Measurements from ENCODE around the gene CEP112. TPM values are rescaled to one million over a fixed set of nuclear protein-coding genes. Genes with fewer than 3 reads are reported as not detected.

Gene CEP112
- total RNA-seq, 1 donor from 2014 or later = 13.9 TPM

- no peak overlapping the region for H3K27ac ChIP-seq (ENCODE audit: low read depth, low read length)
- FAIRE-seq (no peak), DNase-seq (ENCODE audit: low read depth) (no peak)
- no peaks in the 10 kb centered on the region for H3K27me3 ChIP-seq (ENCODE audit: insufficient read depth, low read length)
- TF ChIP-seq, protein P1, sequence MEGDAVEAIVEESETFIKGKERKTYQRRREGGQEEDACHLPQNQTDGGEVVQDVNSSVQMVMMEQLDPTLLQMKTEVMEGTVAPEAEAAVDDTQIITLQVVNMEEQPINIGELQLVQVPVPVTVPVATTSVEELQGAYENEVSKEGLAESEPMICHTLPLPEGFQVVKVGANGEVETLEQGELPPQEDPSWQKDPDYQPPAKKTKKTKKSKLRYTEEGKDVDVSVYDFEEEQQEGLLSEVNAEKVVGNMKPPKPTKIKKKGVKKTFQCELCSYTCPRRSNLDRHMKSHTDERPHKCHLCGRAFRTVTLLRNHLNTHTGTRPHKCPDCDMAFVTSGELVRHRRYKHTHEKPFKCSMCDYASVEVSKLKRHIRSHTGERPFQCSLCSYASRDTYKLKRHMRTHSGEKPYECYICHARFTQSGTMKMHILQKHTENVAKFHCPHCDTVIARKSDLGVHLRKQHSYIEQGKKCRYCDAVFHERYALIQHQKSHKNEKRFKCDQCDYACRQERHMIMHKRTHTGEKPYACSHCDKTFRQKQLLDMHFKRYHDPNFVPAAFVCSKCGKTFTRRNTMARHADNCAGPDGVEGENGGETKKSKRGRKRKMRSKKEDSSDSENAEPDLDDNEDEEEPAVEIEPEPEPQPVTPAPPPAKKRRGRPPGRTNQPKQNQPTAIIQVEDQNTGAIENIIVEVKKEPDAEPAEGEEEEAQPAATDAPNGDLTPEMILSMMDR (IDR thresholded peaks at IDR 0.05; ENCODE audit: insufficient read depth, low read depth, low read length) = no peak
- no peak for TF ChIP-seq EZH2 (IDR thresholded peaks at IDR 0.05; ENCODE audit: insufficient read depth, low read length)
- no peaks in the 10 kb centered on the region for H3K36me3 ChIP-seq (ENCODE audit: insufficient read depth, low read length)
- no peaks in the 10 kb centered on the region for H3K79me2 ChIP-seq (ENCODE audit: insufficient read depth, low read length)
- H3K27me3 Mint-ChIP-seq (ENCODE audit: low read depth, unreplicated experiment) = no peaks in the 10 kb centered on the region
- no peaks in the 10 kb centered on the region for H4K20me1 ChIP-seq (ENCODE audit: insufficient read depth, low read length)
- H3K36me3 Mint-ChIP-seq (ENCODE audit: low read depth, unreplicated experiment) = no peaks in the 10 kb centered on the region
- H3K4me3 Mint-ChIP-seq (ENCODE audit: unreplicated experiment) = no peak overlapping the region
- H3K4me3 ChIP-seq (ENCODE audit: insufficient read depth, low read depth, low read length) = no peak overlapping the region
- H3K9ac ChIP-seq (ENCODE audit: low read length) = no peak overlapping the region
- H3K4me1 Mint-ChIP-seq (ENCODE audit: low read depth, unreplicated experiment) = no peaks in the 10 kb centered on the region
- no peaks in the 10 kb centered on the region for H3K4me1 ChIP-seq (ENCODE audit: insufficient read depth, low read length)
- no peak overlapping the region for H3K4me2 ChIP-seq (ENCODE audit: low read length)
- no peak overlapping the region for H3K27ac Mint-ChIP-seq (ENCODE audit: unreplicated experiment)
- no peaks in the 10 kb centered on the region for H3K9me3 Mint-ChIP-seq (ENCODE audit: unreplicated experiment)
- H3K9me3 ChIP-seq (ENCODE audit: insufficient read depth, low read depth, low read length) = no peaks in the 10 kb centered on the region
- H2AFZ ChIP-seq (ENCODE audit: low read depth, low read length) = no peak overlapping the region
Measured at GRCh38 chr17:65759532-65759931, 432.4 kb downstream of the CEP112 start.

GRCh38 chr17:65756760-65757159, 435.2 kb downstream of the CEP112 start:
- no peaks in the 10 kb centered on the region for H3K4me1 ChIP-seq (ENCODE audit: insufficient read depth, low read length)
- no peaks in the 10 kb centered on the region for H3K27me3 Mint-ChIP-seq (ENCODE audit: low read depth, unreplicated experiment)
- H2AFZ ChIP-seq (ENCODE audit: low read depth, low read length) = no peak overlapping the region
- no peaks in the 10 kb centered on the region for H3K36me3 Mint-ChIP-seq (ENCODE audit: low read depth, unreplicated experiment)
- H3K79me2 ChIP-seq (ENCODE audit: insufficient read depth, low read length) = no peaks in the 10 kb centered on the region
- H3K4me3 Mint-ChIP-seq (ENCODE audit: unreplicated experiment) = no peak overlapping the region
- H3K27me3 ChIP-seq (ENCODE audit: insufficient read depth, low read length) = no peaks in the 10 kb centered on the region
- H3K9me3 ChIP-seq (ENCODE audit: insufficient read depth, low read depth, low read length) = no peaks in the 10 kb centered on the region
- no peaks in the 10 kb centered on the region for H4K20me1 ChIP-seq (ENCODE audit: insufficient read depth, low read length)
- no peak overlapping the region for H3K4me2 ChIP-seq (ENCODE audit: low read length)
- H3K4me3 ChIP-seq (ENCODE audit: insufficient read depth, low read depth, low read length) = no peak overlapping the region
- DNase-seq (ENCODE audit: low read depth) (no peak), FAIRE-seq (no peak)
- H3K9me3 Mint-ChIP-seq (ENCODE audit: unreplicated experiment) = no peaks in the 10 kb centered on the region
- no peaks in the 10 kb centered on the region for H3K4me1 Mint-ChIP-seq (ENCODE audit: low read depth, unreplicated experiment)
- no peak overlapping the region for H3K27ac Mint-ChIP-seq (ENCODE audit: unreplicated experiment)
- H3K36me3 ChIP-seq (ENCODE audit: insufficient read depth, low read length) = no peaks in the 10 kb centered on the region
- no peak overlapping the region for H3K27ac ChIP-seq (ENCODE audit: low read depth, low read length)
- TF ChIP-seq EZH2 (IDR thresholded peaks at IDR 0.05; ENCODE audit: insufficient read depth, low read length) = no peak
- TF ChIP-seq, protein P1 (IDR thresholded peaks at IDR 0.05; ENCODE audit: insufficient read depth, low read depth, low read length) = no peak
- H3K9ac ChIP-seq (ENCODE audit: low read length) = no peak overlapping the region

DNA sequence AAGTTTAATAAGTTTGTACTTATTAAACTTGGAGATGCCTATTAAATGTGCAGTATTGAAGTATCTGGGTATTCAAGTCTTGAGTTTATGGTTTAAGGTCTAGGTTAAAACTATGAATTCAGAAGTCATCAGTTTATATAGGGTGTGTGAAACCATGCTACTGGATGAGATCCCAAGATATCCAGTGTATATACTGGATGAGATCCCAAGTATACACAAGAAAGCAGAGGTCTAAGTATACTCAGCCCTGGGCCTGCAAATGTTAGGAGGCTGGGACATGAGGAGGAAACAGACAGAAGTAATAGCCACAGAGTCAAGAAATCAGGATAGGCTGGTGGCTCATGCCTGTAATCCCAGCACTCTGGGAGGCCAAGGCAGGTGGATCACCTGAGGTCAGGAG, 436.1 kb downstream of the CEP112 start:
- H3K4me3 Mint-ChIP-seq (ENCODE audit: unreplicated experiment) = no peak overlapping the region
- peaks cover 6% of the 10 kb centered on the region for H3K4me1 ChIP-seq (ENCODE audit: insufficient read depth, low read length)
- peaks cover 6% of the 10 kb centered on the region for H3K4me1 Mint-ChIP-seq (ENCODE audit: low read depth, unreplicated experiment)
- H3K27me3 ChIP-seq (ENCODE audit: insufficient read depth, low read length) = no peaks in the 10 kb centered on the region
- H3K27me3 Mint-ChIP-seq (ENCODE audit: low read depth, unreplicated experiment) = no peaks in the 10 kb centered on the region
- no peak overlapping the region for H3K27ac Mint-ChIP-seq (ENCODE audit: unreplicated experiment)
- no peaks in the 10 kb centered on the region for H3K9me3 Mint-ChIP-seq (ENCODE audit: unreplicated experiment)
- H3K79me2 ChIP-seq (ENCODE audit: insufficient read depth, low read length) = no peaks in the 10 kb centered on the region
- no peak overlapping the region for H3K4me2 ChIP-seq (ENCODE audit: low read length)
- no peaks in the 10 kb centered on the region for H3K36me3 Mint-ChIP-seq (ENCODE audit: low read depth, unreplicated experiment)
- no peak overlapping the region for H3K27ac ChIP-seq (ENCODE audit: low read depth, low read length)
- no peaks in the 10 kb centered on the region for H4K20me1 ChIP-seq (ENCODE audit: insufficient read depth, low read length)
- FAIRE-seq (no peak), DNase-seq (ENCODE audit: low read depth) (no peak)
- no peak overlapping the region for H3K4me3 ChIP-seq (ENCODE audit: insufficient read depth, low read depth, low read length)
- H2AFZ ChIP-seq (ENCODE audit: low read depth, low read length) = no peak overlapping the region
- H3K9ac ChIP-seq (ENCODE audit: low read length) = no peak overlapping the region
- TF ChIP-seq EZH2 (IDR thresholded peaks at IDR 0.05; ENCODE audit: insufficient read depth, low read length) = no peak
- TF ChIP-seq, protein P1 (IDR thresholded peaks at IDR 0.05; ENCODE audit: insufficient read depth, low read depth, low read length) = no peak
- H3K9me3 ChIP-seq (ENCODE audit: insufficient read depth, low read depth, low read length) = no peaks in the 10 kb centered on the region
- H3K36me3 ChIP-seq (ENCODE audit: insufficient read depth, low read length) = no peaks in the 10 kb centered on the region

Measured in astrocyte (in vitro differentiated cells and primary cell).